Muscle layer of duodenum (tissue), 2 donors: Measurements from ENCODE around the gene GGT1.
"Not testable (repeated sequence)": the region's sequence is repeated elsewhere in the genome, so short reads cannot be mapped to it uniquely, and the experiment has no call there.

Source experiments
- H3K27ac ChIP-seq: one replicate; pipeline ENCODE4 v1.7.0; 2013; ENCODE audit warnings: mild to moderate bottlenecking, low read length
- H3K27me3 ChIP-seq: one replicate; pipeline ENCODE4 v1.7.0; 2013; ENCODE audit warnings: low read depth, mild to moderate bottlenecking, control low read depth, low read length
- H3K36me3 ChIP-seq, 2 donors: one replicate each; pipeline ENCODE4 v1.7.0; 2013; ENCODE audit warnings: low read length in 2 of 2, control low read depth in 1 of 2, mild to moderate bottlenecking in 1 of 2; ENCODE audit not compliant: insufficient read depth in 2 of 2, control insufficient read depth in 1 of 2
- H3K4me1 ChIP-seq, 2 donors: one replicate each; pipeline ENCODE4 v1.7.0; 2013; ENCODE audit warnings: low read length in 2 of 2, mild to moderate bottlenecking in 2 of 2, control low read depth in 1 of 2, moderate library complexity in 1 of 2; ENCODE audit not compliant: insufficient read depth in 2 of 2, control insufficient read depth in 1 of 2
- H3K4me3 ChIP-seq, 2 donors: one replicate each; pipeline ENCODE4 v1.7.0; 2013; ENCODE audit warnings: low read length in 2 of 2, low read depth in 1 of 2, mild to moderate bottlenecking in 1 of 2
- H3K9me3 ChIP-seq, 2 donors: one replicate each; pipeline ENCODE4 v1.7.0; 2013; ENCODE audit warnings: low read length in 2 of 2, control low read depth in 1 of 2, mild to moderate bottlenecking in 1 of 2; ENCODE audit not compliant: control insufficient read depth in 1 of 2
- donor health status: healthy.

GGT1 gene

GRCh38 chr22:24602105-24602749 is 766 bp upstream of the GGT1 start:
- H3K27me3 ChIP-seq, H3K4me3 ChIP-seq: not testable (repeated sequence)

GRCh38 chr22:24603770-24604629 is 1.0 kb downstream of the GGT1 start:
- H3K4me1 ChIP-seq: peaks cover 0 to 11% of the 10 kb centered on the region in 2 donors
- H3K36me3 ChIP-seq, H3K27me3 ChIP-seq, H3K9me3 ChIP-seq, H3K27ac ChIP-seq, H3K4me3 ChIP-seq: not testable (repeated sequence)

More at GRCh38 chr22:24602105-24602749, 766 bp upstream of the GGT1 start:
- peaks cover 0 to 11% of the 10 kb centered on the region in 2 donors for H3K4me1 ChIP-seq
- not testable (repeated sequence) for H3K27ac ChIP-seq, H3K9me3 ChIP-seq, H3K36me3 ChIP-seq

- H3K4me1 ChIP-seq: peaks cover 0 to 11% of the 10 kb centered on the region in 2 donors
- H3K4me3 ChIP-seq, H3K27ac ChIP-seq, H3K9me3 ChIP-seq, H3K36me3 ChIP-seq, H3K27me3 ChIP-seq: not testable (repeated sequence)
Observed at GRCh38 chr22:24606340-24606739, 3.3 kb downstream of the GGT1 start.

GRCh38 chr22:24607429-24607983 is 4.5 kb downstream of the GGT1 start:
- H3K4me3 ChIP-seq, H3K27ac ChIP-seq, H3K9me3 ChIP-seq, H3K36me3 ChIP-seq, H3K27me3 ChIP-seq: not testable (repeated sequence)
- H3K4me1 ChIP-seq: peaks cover 0 to 11% of the 10 kb centered on the region in 2 donors

- not testable (repeated sequence) for H3K4me3 ChIP-seq, H3K27me3 ChIP-seq, H3K9me3 ChIP-seq, H3K36me3 ChIP-seq, H3K4me1 ChIP-seq, H3K27ac ChIP-seq
Observed at GRCh38 chr22:24608327-24608726, 5.3 kb downstream of the GGT1 start.

- H3K27me3 ChIP-seq, H3K9me3 ChIP-seq, H3K4me1 ChIP-seq, H3K36me3 ChIP-seq, H3K27ac ChIP-seq, H3K4me3 ChIP-seq: not testable (repeated sequence)
Observed at GRCh38 chr22:24609888-24610287, 6.9 kb downstream of the GGT1 start.

- H3K4me3 ChIP-seq, H3K27me3 ChIP-seq, H3K36me3 ChIP-seq, H3K9me3 ChIP-seq, H3K4me1 ChIP-seq, H3K27ac ChIP-seq: not testable (repeated sequence)
Observed at GRCh38 chr22:24614794-24615193, 11.8 kb downstream of the GGT1 start.

GRCh38 chr22:24621244-24621643 is 18.3 kb downstream of the GGT1 start:
- H3K27me3 ChIP-seq, H3K4me1 ChIP-seq, H3K27ac ChIP-seq, H3K36me3 ChIP-seq, H3K9me3 ChIP-seq, H3K4me3 ChIP-seq: not testable (repeated sequence)

GRCh38 chr22:24622596-24622995 is 19.6 kb downstream of the GGT1 start:
- H3K9me3 ChIP-seq, H3K27ac ChIP-seq, H3K4me3 ChIP-seq, H3K27me3 ChIP-seq, H3K4me1 ChIP-seq, H3K36me3 ChIP-seq: not testable (repeated sequence)

- H3K4me3 ChIP-seq, H3K4me1 ChIP-seq: not testable (repeated sequence)
Observed at GRCh38 chr22:24627911-24628310, 24.9 kb downstream of the GGT1 start.

GRCh38 chr22:24629069-24629468 is 26.1 kb downstream of the GGT1 start:
- not testable (repeated sequence) for H3K27ac ChIP-seq, H3K4me1 ChIP-seq, H3K36me3 ChIP-seq, H3K9me3 ChIP-seq, H3K27me3 ChIP-seq, H3K4me3 ChIP-seq

More at GRCh38 chr22:24627911-24628310, 24.9 kb downstream of the GGT1 start:
- not testable (repeated sequence) for H3K36me3 ChIP-seq, H3K27ac ChIP-seq, H3K9me3 ChIP-seq, H3K27me3 ChIP-seq
